ENCODE data around the gene C2orf74. TPM values are rescaled to one million over a fixed set of nuclear protein-coding genes. Genes with fewer than 3 reads are reported as not detected.
A peak's percentile ranks its signal among the peaks of the same experiment; 100 is the strongest.

The C2orf74 gene
- total and polyA plus RNA-seq, 9 of the 15 experiments (the other 6 are each of a cell fraction or from before 2014, with no cell fraction given), result not detected

GRCh38 chr2:61176755-61177726, 15.1 kb downstream of the C2orf74 start (continued):
- TF ChIP-seq ZNF121 (CRISPR knock-in tag; conservative IDR thresholded peaks at IDR 0.05) (no peak), KAT8 (IDR thresholded peaks at IDR 0.05; ENCODE audit: low read depth) (no peak), HNRNPUL1 (IDR thresholded peaks at IDR 0.05; ENCODE audit: low read length) (no peak), ZNF785 (CRISPR knock-in tag; IDR thresholded peaks at IDR 0.05) (no peak), ZNF639 (CRISPR knock-in tag; conservative IDR thresholded peaks at IDR 0.05 in 1 of 2, IDR thresholded peaks at IDR 0.05 in 1 of 2) (peak in 1 of 2 experiments; percentile 94; a peak in 2 of 4 replicates), CEBPZ (IDR thresholded peaks at IDR 0.05; ENCODE audit: borderline replicate concordance, low read depth, low read length) (no peak), ZFP1 (CRISPR knock-in tag; IDR thresholded peaks at IDR 0.05) (no peak), USF1 (CRISPR knock-in tag; IDR thresholded peaks at IDR 0.05) (peak; percentile 72), ID3 (CRISPR knock-in tag; IDR thresholded peaks at IDR 0.05) (no peak), ID3 (tag; IDR thresholded peaks at IDR 0.05) (no peak; the same call in 1 of the 2 replicates)
- TF ChIP-seq, protein P1, sequence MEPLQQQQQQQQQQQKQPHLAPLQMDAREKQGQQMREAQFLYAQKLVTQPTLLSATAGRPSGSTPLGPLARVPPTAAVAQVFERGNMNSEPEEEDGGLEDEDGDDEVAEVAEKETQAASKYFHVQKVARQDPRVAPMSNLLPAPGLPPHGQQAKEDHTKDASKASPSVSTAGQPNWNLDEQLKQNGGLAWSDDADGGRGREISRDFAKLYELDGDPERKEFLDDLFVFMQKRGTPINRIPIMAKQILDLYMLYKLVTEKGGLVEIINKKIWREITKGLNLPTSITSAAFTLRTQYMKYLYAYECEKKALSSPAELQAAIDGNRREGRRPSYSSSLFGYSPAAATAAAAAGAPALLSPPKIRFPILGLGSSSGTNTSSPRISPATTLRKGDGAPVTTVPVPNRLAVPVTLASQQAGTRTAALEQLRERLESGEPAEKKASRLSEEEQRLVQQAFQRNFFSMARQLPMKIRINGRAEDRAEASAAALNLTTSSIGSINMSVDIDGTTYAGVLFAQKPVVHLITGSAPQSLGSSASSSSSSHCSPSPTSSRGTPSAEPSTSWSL (CRISPR knock-in tag; IDR thresholded peaks at IDR 0.05; ENCODE audit: borderline replicate concordance), result no peak
- TF ChIP-seq, protein P2, sequence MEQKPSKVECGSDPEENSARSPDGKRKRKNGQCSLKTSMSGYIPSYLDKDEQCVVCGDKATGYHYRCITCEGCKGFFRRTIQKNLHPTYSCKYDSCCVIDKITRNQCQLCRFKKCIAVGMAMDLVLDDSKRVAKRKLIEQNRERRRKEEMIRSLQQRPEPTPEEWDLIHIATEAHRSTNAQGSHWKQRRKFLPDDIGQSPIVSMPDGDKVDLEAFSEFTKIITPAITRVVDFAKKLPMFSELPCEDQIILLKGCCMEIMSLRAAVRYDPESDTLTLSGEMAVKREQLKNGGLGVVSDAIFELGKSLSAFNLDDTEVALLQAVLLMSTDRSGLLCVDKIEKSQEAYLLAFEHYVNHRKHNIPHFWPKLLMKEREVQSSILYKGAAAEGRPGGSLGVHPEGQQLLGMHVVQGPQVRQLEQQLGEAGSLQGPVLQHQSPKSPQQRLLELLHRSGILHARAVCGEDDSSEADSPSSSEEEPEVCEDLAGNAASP (IDR thresholded peaks at IDR 0.05), result no peak
